Measurements from ENCODE around the gene LPIN1.
A peak's percentile ranks its signal among the peaks of the same experiment; 100 is the strongest.
"Not testable (repeated sequence)": the region's sequence is repeated elsewhere in the genome, so short reads cannot be mapped to it uniquely, and the experiment has no call there.

The LPIN1 gene

DNA sequence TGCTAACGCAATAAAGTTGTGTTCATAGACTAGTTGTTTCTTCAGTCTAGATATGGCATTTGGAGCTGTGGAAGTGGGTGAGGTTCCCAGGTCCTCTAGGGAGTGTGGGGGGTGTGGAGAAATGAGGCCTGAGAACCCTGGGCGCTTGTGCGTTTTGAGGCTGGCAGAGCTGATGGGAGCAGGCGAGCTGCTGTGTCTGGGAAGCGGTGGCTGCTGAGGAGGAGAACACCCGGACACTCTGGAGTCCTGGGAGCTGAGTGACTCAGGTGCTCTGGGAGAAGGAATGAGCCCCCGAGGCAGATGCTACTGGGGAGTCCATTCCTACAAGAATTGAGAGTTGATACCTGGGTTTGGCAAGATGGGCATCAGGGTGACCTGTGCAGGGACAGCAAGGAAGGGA, 67.5 kb downstream of the LPIN1 start:
- no peak for DNase-seq

DNA sequence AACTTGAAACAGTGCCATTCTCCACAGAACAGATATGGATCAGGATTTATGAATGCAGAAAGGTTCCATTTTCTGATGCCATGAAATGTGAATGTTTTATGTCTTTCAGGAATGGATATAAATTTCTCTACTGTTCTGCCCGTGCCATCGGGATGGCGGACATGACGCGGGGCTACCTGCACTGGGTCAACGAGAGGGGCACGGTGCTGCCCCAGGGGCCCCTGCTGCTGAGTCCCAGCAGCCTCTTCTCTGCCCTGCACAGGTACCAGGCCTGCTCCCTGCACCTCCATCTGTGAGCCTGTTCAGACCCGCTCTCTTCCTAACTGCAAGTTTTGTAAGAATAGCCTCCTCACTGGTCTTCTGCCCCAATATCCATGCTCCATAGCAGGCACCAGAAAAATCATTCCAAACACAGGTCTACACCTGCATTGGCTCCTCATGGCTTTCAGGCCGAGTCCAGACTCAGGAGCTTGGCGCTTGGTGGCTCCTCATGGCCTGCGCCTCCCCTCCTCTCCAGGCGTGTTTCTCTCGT, 68.6 kb downstream of the LPIN1 start:
- DNase-seq, result no peak

DNA sequence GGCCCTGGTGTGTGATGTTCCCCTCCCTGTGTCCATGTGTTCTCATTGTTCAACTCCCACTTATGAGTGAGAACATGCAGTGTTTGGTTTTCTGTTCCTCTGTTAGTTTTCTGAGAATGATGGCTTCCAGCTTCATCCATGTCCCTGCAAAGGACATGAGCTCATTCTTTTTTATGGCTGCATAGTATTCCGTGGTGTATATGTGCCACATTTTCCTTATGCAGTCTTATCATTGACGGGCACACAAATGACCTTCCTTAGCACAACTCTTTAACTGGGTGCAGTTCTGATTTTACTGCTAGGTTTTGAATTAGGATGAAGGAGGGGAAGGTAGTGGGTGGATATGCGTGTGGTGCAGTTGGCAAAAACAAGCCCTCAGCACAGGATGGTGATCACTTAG, 70.5 kb downstream of the LPIN1 start:
- not testable (repeated sequence) for DNase-seq

GRCh38 chr2:11819235-11819729, 72.8 kb downstream of the LPIN1 start:
- DNase-seq, result no peak

- DNase-seq, result no peak
Observed at GRCh38 chr2:11820650-11821049, 74.2 kb downstream of the LPIN1 start.

- no peak for DNase-seq
Observed at GRCh38 chr2:11821705-11822104, 75.3 kb downstream of the LPIN1 start.

- not testable (repeated sequence) for DNase-seq
Observed at GRCh38 chr2:11822359-11822745, 75.9 kb downstream of the LPIN1 start.

DNA sequence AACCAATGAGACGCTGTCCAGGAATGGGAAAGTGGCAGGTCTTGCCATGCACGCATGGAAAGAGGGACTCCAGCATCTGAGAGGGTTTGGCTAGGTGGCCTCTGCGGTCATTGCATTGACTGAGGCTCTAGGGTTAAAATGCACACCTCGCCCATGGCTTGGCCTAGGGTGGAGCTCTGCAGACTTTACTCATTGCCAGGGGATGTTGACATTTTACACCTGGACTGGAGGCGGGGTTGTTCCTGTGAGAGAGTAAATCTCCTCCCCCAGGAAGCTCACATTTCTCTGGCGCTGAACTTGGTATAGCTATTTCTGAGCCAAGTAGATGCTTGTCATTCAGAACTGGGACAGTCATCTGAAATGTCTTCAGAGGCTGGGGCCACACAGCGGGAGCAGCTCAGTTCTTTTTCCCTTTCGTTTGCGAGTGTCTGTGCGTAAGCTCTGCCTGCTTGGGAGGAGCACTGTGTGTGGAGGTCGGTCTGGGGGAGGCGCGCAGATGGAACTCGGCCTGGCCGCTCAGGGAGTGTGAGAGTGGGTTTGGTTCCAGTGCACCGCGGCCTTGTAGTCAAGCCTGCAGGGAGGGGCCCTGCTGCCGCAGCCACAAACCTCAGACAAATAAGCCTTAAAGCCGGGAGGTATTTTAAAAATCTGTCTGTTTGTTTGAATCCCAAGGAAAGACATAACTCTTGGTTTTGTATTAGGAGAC, 76.5 kb downstream of the LPIN1 start:
- DNase-seq, result no peak

- no peak for DNase-seq
Observed at GRCh38 chr2:11824901-11825828, 78.7 kb downstream of the LPIN1 start.

DNA sequence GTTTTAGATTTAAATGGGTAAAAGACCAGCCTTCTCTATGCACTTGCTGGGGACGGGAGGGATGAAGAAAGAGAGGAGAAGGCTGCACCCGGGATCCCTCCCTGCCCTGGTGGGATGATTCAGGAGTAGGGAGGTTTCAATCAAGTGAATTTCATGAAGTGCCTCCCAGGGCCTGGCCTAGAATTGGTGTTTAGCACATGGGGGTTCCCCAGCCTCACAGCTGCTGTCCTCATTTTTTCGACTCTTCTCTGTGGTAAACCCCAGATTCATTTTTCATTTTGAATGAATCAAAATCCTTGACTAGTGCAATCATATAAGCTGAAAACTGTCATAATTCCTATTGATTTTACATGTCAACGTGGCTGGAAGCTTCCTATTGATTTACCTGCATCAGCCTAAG, 81.1 kb downstream of the LPIN1 start:
- DNase-seq, result no peak

DNA sequence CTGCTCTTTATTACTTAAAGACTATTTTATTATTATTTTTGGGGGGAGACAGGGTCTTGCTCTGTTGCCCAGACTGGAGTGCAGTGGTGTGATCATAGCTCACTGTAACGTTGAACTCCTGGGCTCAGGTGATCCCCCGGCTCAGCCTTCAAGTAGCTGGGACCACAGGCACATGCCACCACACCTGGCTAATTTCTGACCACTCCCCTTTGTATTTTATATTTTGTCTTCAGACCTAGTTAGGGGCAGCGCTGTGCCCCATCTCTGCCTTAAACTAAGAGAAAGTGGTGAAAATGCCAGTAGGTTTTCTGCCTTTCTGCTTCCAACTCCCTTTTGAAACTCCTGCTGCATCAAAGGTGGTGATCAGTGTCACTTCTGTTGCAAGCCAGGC, 82.5 kb downstream of the LPIN1 start:
- no peak for DNase-seq

- DNase-seq, result peak in 1 of 2 experiments; percentile 56
Observed at GRCh38 chr2:11829324-11829946, 83.0 kb downstream of the LPIN1 start.

GRCh38 chr2:11829947-11830707, 83.7 kb downstream of the LPIN1 start:
- peak; percentile 16 to 59 for DNase-seq

GRCh38 chr2:11830708-11831301, 84.4 kb downstream of the LPIN1 start:
- DNase-seq, result no peak

GRCh38 chr2:11831415-11831814, 85.0 kb downstream of the LPIN1 start:
- DNase-seq, result no peak

DNA sequence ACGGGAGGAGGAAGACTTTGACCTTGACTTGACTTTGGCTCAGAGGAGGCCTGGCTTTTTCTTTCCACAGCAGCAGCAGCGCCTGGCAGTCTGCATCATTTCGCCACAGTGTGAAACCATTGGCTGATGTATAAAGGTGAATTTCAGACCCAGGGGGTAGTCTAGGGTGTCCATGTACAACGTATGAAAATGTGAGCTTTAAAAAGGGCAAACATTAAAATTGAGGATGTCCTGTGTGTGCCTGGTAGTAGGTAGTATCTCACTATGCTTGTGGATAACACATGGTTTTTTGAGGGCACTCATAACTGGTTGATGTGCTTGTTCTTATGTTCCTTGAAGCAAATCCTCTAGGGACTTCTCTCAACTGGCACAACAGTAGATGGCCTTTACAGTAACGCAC, 86.1 kb downstream of the LPIN1 start:
- DNase-seq, result no peak

DNA sequence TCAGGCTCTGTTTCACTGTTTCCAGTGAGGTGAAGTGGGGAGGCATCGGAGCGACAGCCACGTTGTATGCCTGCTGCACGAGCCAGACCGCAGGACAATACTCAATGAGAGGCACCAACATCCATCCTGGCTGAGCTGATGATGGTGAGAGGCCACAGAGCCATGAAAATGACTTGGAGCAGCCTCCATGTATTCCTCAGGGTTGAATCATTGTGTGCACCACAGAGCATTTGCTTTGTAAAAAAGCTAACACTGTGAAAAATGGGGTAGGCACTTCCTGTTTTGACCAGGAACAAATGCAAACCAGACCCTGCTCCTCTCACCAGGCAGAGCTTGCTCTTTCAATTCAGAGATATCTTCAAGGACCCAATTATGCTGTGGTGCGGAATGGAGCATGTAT, 87.2 kb downstream of the LPIN1 start:
- DNase-seq, result no peak

GRCh38 chr2:11835403-11835802, 89.0 kb downstream of the LPIN1 start:
- DNase-seq, result no peak

DNA sequence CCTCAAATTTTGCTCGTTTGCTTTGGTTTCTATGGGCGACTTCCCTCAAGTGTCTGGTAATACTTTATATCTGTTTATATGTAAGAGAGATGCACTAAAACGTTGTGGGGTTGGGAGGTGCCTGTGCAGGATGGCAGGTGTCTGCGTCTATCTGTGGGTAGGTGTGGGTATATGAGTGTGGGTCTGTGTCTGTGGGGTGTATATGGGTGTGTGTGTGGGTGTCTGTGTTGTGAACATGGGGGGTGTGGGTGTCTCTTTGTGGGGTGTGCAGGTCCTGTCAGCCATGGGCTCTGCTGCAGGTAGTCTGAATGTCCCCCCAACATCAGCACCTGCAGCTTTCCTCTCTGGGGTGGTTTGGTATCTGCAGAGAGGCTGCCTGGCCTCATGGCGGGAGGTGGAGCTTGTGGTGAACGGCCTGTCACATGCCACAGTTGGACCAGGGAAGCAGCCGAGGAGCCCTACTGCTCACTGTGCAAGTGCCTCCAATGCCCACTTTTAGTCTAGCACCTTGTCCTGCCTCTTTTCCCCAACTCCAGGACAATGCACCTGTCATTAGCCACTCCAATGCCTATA, 90.3 kb downstream of the LPIN1 start:
- DNase-seq, result no peak

DNA sequence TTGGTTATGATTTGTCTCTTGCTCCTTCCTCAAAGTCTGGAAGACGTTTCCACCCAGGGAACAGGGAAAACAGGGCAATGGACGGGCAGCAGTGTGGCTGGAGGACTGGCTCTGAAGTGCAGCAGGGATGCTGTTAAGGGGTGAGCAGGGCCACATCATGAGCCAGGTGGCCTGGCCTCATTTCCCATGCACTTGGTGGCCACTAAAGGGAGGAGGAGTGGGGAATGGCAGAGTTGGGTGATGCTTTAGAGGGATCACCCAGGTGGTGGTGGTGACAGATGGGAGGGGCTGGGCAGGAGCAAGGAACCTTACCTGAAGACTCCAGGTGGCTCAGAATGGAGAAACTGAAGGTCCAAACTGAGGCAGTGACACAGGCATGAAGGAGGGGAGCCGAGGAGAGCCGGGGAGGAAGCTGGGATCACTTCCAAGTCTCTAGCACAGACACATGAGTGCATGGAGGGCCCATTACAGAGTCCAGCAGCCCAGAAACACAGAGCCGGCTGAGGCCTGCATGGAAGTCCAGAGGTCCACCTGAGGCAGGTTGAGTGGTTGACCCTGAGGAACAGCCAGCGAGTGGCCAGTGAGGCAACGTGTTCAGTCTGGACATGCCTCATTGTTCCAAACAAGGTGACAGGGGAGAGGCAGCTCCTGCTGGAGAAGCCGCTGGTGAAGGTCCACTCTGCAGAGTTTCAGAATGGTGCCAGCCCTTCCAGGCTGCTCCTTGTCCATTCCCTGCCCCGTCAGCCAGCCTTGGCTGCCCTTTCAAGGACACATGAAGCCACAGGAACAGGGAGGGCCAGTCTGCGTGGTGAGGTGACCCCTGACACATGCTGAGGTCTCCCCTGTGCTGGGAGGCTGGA, 91.7 kb downstream of the LPIN1 start:
- DNase-seq, result no peak

- DNase-seq, result no peak
Observed at GRCh38 chr2:11839916-11840315, 93.5 kb downstream of the LPIN1 start.
